Kidney epithelial cell (primary cell): ENCODE data around the gene NAV2. TPM values are rescaled to one million over a fixed set of nuclear protein-coding genes. Genes with fewer than 3 reads are reported as not detected.
"Not testable (repeated sequence)": the region's sequence is repeated elsewhere in the genome, so short reads cannot be mapped to it uniquely, and the experiment has no call there.

ENCODE experiments used
- DNase-seq: peaks from one replicate; pipeline ENCODE4 v3.0.0-alpha.2; 2010; ENCODE audit warnings: low read depth
- H3K27me3 ChIP-seq: 2 replicates; pipeline ENCODE4 v1.6.0; 2011; ENCODE audit warnings: low read length; ENCODE audit not compliant: control insufficient read depth, insufficient read depth
- H3K36me3 ChIP-seq: 2 replicates; pipeline ENCODE4 v1.5.1; 2011; ENCODE audit warnings: low read length; ENCODE audit not compliant: control insufficient read depth, insufficient read depth
- H3K4me3 ChIP-seq: 2 replicates; pipeline ENCODE4 v1.5.1; 2011; ENCODE audit warnings: low read depth, mild to moderate bottlenecking, control low read depth, low read length
- CTCF ChIP-seq: IDR thresholded peaks from 2 replicates; pipeline ENCODE4 v1.5.1; 2011; ENCODE audit warnings: mild to moderate bottlenecking, moderate library complexity, low read length, control low read depth, inconsistent platforms; ENCODE audit not compliant: insufficient read depth, poor library complexity, severe bottlenecking
- total RNA-seq: library from RNA; depleted of rRNA; stranded (reverse); fragments of >200 nt; gene quantifications from 2 replicates; pipeline ENCODE4 v1.2.3, GENCODE V29; 2015

Gene NAV2
- total RNA-seq, 1 donor from 2014 or later, result 41.5 TPM

GRCh38 chr11:20127671-20128527 lies 415.3 kb downstream of the NAV2 start:
- no peaks in the 10 kb centered on the region for H3K36me3 ChIP-seq
- no peak for DNase-seq
- H3K27me3 ChIP-seq, result no peaks in the 10 kb centered on the region
- no peak overlapping the region for H3K4me3 ChIP-seq
- peak; percentile 86 for TF ChIP-seq CTCF

GRCh38 chr11:20128528-20128825 lies 415.8 kb downstream of the NAV2 start:
- not testable (repeated sequence) for DNase-seq, H3K27me3 ChIP-seq, H3K4me3 ChIP-seq, H3K36me3 ChIP-seq

- H3K4me3 ChIP-seq, result no peak overlapping the region
- H3K36me3 ChIP-seq, result no peaks in the 10 kb centered on the region
- no peak for DNase-seq
- no peak for TF ChIP-seq CTCF
- H3K27me3 ChIP-seq, result no peaks in the 10 kb centered on the region
Observed at GRCh38 chr11:20129665-20130064, 417.0 kb downstream of the NAV2 start.

- H3K27me3 ChIP-seq, result no peaks in the 10 kb centered on the region
- TF ChIP-seq CTCF, result peak; percentile 95
- DNase-seq, result no peak
- no peaks in the 10 kb centered on the region for H3K36me3 ChIP-seq
- peak overlapping the region; percentile 27 for H3K4me3 ChIP-seq
Observed at GRCh38 chr11:20131788-20132666, 419.4 kb downstream of the NAV2 start.

GRCh38 chr11:20132667-20133039 lies 420.0 kb downstream of the NAV2 start:
- no peak for DNase-seq
- Histone ChIP-seq H3K4me3 (no peak overlapping the region), H3K36me3 (no peaks in the 10 kb centered on the region), H3K27me3 (no peaks in the 10 kb centered on the region)
- TF ChIP-seq CTCF, result no peak

GRCh38 chr11:20134991-20135736 lies 422.5 kb downstream of the NAV2 start:
- Histone ChIP-seq H3K36me3 (no peaks in the 10 kb centered on the region), H3K27me3 (no peaks in the 10 kb centered on the region), H3K4me3 (no peak overlapping the region)
- TF ChIP-seq CTCF, result no peak
- no peak for DNase-seq
